Measurements from ENCODE around the gene CABLES1. TPM values are rescaled to one million over a fixed set of nuclear protein-coding genes. Genes with fewer than 3 reads are reported as not detected.

Gene CABLES1
- polyA plus RNA-seq, 3 donors = 0.09 to 0.15 TPM; not detected in 1

GRCh38 chr18:23230686-23231085 is 95.4 kb downstream of the CABLES1 start:
- no peak overlapping the region for H2AFZ ChIP-seq (ENCODE audit: insufficient read depth, low read depth, low read length, poor library complexity, severe bottlenecking)
- no peaks in the 10 kb centered on the region for H3K9me3 ChIP-seq (replicated peaks in 1 of 2; ENCODE audit: control insufficient read depth in 1 of 2, insufficient read depth in 1 of 2, low read length in 2 of 2)
- no peak overlapping the region for H3K4me2 ChIP-seq (replicated peaks; ENCODE audit: extremely low read depth, low read length, poor library complexity, severe bottlenecking)
- H3K4me1 ChIP-seq (ENCODE audit: control insufficient read depth in 1 of 2, insufficient read depth in 2 of 2, low read length in 2 of 2) = peaks cover 22 to 38% of the 10 kb centered on the region in 2 donors
- 100% methylated on average over 3 of the region's 4 CpGs for WGBS (ENCODE audit: insufficient coverage)
- intact Hi-C loops (cut with micrococcal nuclease) = loop anchor here (5.0 to 10.0 kb wide), 3 partner anchors 153 to 354 kb away; partner anchors contain the start of gene NPC1 (in 1 of the 2)
- H4K20me1 ChIP-seq (ENCODE audit: insufficient read depth, low read length) = no peaks in the 10 kb centered on the region
- H3K4me3 ChIP-seq (replicated peaks in 1 of 3; ENCODE audit: low read depth in 2 of 3, low read length in 3 of 3) = no peak overlapping the region
- Mint-ChIP-seq H3K9me3 (peaks cover 0 to 3% (median 0%) of the 10 kb centered on the region in 7 donors), H3K36me3 (peaks cover 0 to 4% of the 10 kb centered on the region in 2 donors), H3K27ac (peak overlapping the region; percentile 90 to 97 (median 93)), H3K4me3 (no peak overlapping the region), H3K4me1 (peaks cover 59% of the 10 kb centered on the region), H3K27me3 (ENCODE audit: low read depth in 3 of 3) (peaks cover 0 to 7% (median 7%) of the 10 kb centered on the region in 3 donors)
- TF ChIP-seq, protein P1, sequence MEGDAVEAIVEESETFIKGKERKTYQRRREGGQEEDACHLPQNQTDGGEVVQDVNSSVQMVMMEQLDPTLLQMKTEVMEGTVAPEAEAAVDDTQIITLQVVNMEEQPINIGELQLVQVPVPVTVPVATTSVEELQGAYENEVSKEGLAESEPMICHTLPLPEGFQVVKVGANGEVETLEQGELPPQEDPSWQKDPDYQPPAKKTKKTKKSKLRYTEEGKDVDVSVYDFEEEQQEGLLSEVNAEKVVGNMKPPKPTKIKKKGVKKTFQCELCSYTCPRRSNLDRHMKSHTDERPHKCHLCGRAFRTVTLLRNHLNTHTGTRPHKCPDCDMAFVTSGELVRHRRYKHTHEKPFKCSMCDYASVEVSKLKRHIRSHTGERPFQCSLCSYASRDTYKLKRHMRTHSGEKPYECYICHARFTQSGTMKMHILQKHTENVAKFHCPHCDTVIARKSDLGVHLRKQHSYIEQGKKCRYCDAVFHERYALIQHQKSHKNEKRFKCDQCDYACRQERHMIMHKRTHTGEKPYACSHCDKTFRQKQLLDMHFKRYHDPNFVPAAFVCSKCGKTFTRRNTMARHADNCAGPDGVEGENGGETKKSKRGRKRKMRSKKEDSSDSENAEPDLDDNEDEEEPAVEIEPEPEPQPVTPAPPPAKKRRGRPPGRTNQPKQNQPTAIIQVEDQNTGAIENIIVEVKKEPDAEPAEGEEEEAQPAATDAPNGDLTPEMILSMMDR (IDR thresholded peaks at IDR 0.05) = no peak
- peak; percentile 24 to 45 (median 40) for DNase-seq
- no peaks in the 10 kb centered on the region for H3K36me3 ChIP-seq (replicated peaks in 1 of 2; ENCODE audit: control insufficient read depth in 1 of 2, insufficient read depth in 2 of 2, low read length in 2 of 2)
- H3K79me2 ChIP-seq (ENCODE audit: insufficient read depth, low read length) = no peaks in the 10 kb centered on the region
- H3K27me3 ChIP-seq (ENCODE audit: control insufficient read depth in 2 of 2, insufficient read depth in 2 of 2, low read length in 2 of 2) = no peaks in the 10 kb centered on the region
- H3K9ac ChIP-seq (ENCODE audit: insufficient read depth, low read length, poor library complexity, severe bottlenecking) = no peak overlapping the region
- H3K27ac ChIP-seq (ENCODE audit: low read depth in 1 of 2, low read length in 2 of 2) = peak overlapping the region; percentile 72 to 76

DNA sequence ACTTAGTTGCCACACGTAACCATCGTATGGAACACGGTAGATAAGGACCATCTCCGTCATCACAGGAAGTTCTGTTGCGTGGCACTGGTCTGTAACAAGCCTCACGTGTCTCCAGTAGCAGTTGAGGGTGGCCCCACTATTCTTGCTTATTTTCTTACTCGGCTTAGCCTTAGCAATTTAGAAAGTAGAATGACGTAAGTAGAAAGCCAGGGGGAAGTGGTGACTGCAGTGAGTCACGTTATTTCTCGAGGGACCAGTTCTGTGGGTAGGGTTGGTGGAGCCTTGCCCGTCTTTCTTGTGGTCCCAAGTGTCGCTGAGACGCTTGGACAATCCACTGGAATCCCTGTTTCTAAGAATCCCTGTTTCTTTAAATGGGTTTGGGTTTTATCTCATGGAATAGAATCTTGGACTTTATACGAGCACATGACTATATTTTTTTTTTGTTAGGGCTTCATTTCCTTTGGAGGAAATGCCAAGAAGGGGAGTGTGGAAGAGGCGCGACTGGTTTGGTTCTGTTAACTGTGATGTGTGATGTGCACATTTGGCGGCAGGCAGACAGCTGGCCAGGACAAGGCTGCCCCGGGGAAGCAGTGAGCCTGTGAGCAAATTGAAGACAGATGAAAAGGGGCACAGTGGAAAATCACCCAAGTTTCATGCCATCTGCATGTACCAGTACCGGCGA is 96.2 kb downstream of the CABLES1 start:
- H3K4me3 Mint-ChIP-seq = peak overlapping the region; percentile 61 to 81
- H3K4me1 Mint-ChIP-seq = peaks cover 52% of the 10 kb centered on the region
- peaks cover 0 to 2% of the 10 kb centered on the region in 2 donors for H3K36me3 Mint-ChIP-seq
- intact Hi-C loops (cut with micrococcal nuclease) = loop anchor here (5.0 to 10.0 kb wide), 3 partner anchors 154 to 353 kb away; partner anchors contain the start of gene NPC1 (in 1 of the 2)
- Histone ChIP-seq H3K36me3 (replicated peaks in 1 of 2; ENCODE audit: control insufficient read depth in 1 of 2, insufficient read depth in 2 of 2, low read length in 2 of 2) (no peaks in the 10 kb centered on the region), H3K9me3 (replicated peaks in 1 of 2; ENCODE audit: control insufficient read depth in 1 of 2, insufficient read depth in 1 of 2, low read length in 2 of 2) (no peaks in the 10 kb centered on the region), H3K4me3 (replicated peaks in 1 of 3; ENCODE audit: low read depth in 2 of 3, low read length in 3 of 3) (peak overlapping the region in 1 of 3 experiments; percentile 17), H3K4me1 (ENCODE audit: control insufficient read depth in 1 of 2, insufficient read depth in 2 of 2, low read length in 2 of 2) (peaks cover 22 to 32% of the 10 kb centered on the region in 2 donors), H3K79me2 (ENCODE audit: insufficient read depth, low read length) (no peaks in the 10 kb centered on the region), H2AFZ (ENCODE audit: insufficient read depth, low read depth, low read length, poor library complexity, severe bottlenecking) (no peak overlapping the region), H3K27me3 (ENCODE audit: control insufficient read depth in 2 of 2, insufficient read depth in 2 of 2, low read length in 2 of 2) (no peaks in the 10 kb centered on the region), H3K27ac (ENCODE audit: low read depth in 1 of 2, low read length in 2 of 2) (peak overlapping the region; percentile 72 to 77), H3K9ac (ENCODE audit: insufficient read depth, low read length, poor library complexity, severe bottlenecking) (no peak overlapping the region), H3K4me2 (replicated peaks; ENCODE audit: extremely low read depth, low read length, poor library complexity, severe bottlenecking) (peak overlapping the region; percentile 48), H4K20me1 (ENCODE audit: insufficient read depth, low read length) (no peaks in the 10 kb centered on the region)
- peaks cover 0 to 3% (median 0%) of the 10 kb centered on the region in 7 donors for H3K9me3 Mint-ChIP-seq
- peak; percentile 97 to 100 (median 99) for DNase-seq
- peaks cover 0 to 7% (median 6%) of the 10 kb centered on the region in 3 donors for H3K27me3 Mint-ChIP-seq (ENCODE audit: low read depth in 3 of 3)
- H3K27ac Mint-ChIP-seq = peak overlapping the region; percentile 94 to 98 (median 97)
- TF ChIP-seq, protein P1 (IDR thresholded peaks at IDR 0.05) = no peak
- WGBS (ENCODE audit: insufficient coverage) = 1% methylated on average over 15 of the region's 20 CpGs
